ENCODE data around the gene TTC31.

- peak; percentile 69; the same call in 1 of the 2 replicates for TF ChIP-seq CTCF (IDR thresholded peaks at IDR 0.05)
- TF ChIP-seq REST (IDR thresholded peaks at IDR 0.05; ENCODE audit: insufficient read depth in 1 of 2, low read depth in 2 of 2, low read length in 1 of 2), result no peak
- TF ChIP-seq POLR2AphosphoS5 (IDR thresholded peaks at IDR 0.05; ENCODE audit: low read depth, low read length), result no peak
- no peak for TF ChIP-seq TCF7L2 (IDR thresholded peaks at IDR 0.05; ENCODE audit: low read depth, low read length)
- TF ChIP-seq SIN3A (IDR thresholded peaks at IDR 0.05; ENCODE audit: borderline replicate concordance, insufficient read depth, low read depth, low read length), result no peak
These were observed 8.0 kb upstream of the TTC31 start for GRCh38 chr2:74474899-74475298.

All from Panc1 (cell line).